NB4 (cell line): ENCODE results near the gene ATP10B.

Experiments
- MYC ChIP-seq: IDR thresholded peaks from 2 replicates; pipeline ENCODE4 v1.6.1; 2011; ENCODE audit warnings: low read depth, low read length
- POLR2A ChIP-seq: IDR thresholded peaks from 2 replicates; pipeline ENCODE4 v1.6.1; 2011; ENCODE audit warnings: mild to moderate bottlenecking; ENCODE audit not compliant: insufficient read length; ENCODE audit errors: extremely low read depth
- TF ChIP-seq, protein P1 (sequence below): IDR thresholded peaks from one replicate; pipeline ENCODE4 v1.5.1; 2012; ENCODE audit warnings: low read depth, low read length

GRCh38 chr5:160514866-160515265 lies 337.1 kb downstream of the ATP10B start:
- TF ChIP-seq, protein P1, sequence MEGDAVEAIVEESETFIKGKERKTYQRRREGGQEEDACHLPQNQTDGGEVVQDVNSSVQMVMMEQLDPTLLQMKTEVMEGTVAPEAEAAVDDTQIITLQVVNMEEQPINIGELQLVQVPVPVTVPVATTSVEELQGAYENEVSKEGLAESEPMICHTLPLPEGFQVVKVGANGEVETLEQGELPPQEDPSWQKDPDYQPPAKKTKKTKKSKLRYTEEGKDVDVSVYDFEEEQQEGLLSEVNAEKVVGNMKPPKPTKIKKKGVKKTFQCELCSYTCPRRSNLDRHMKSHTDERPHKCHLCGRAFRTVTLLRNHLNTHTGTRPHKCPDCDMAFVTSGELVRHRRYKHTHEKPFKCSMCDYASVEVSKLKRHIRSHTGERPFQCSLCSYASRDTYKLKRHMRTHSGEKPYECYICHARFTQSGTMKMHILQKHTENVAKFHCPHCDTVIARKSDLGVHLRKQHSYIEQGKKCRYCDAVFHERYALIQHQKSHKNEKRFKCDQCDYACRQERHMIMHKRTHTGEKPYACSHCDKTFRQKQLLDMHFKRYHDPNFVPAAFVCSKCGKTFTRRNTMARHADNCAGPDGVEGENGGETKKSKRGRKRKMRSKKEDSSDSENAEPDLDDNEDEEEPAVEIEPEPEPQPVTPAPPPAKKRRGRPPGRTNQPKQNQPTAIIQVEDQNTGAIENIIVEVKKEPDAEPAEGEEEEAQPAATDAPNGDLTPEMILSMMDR, result no peak
- TF ChIP-seq MYC (no peak), POLR2A (no peak)
